HG02623 (cell line): ENCODE measurements around the gene ILK.

Source experiments
- ATAC-seq: cut with Tn5 transposase; IDR thresholded peaks from one replicate; pipeline ENCODE4 v1.9.1; 2021; ENCODE audit warnings: moderate library complexity; ENCODE audit not compliant: unreplicated experiment

Gene ILK

GRCh38 chr11:6603287-6604080, at the start of gene ILK, which contains the start of gene RRP8:
Gene ILK (plus strand): TSS chr11:6603774. CDS start chr11:6604272, 498 bp downstream.
Gene RRP8 (minus strand): TSS chr11:6603616. CDS start chr11:6603502, 114 bp downstream.
- ATAC-seq, result peak; percentile 78

- ATAC-seq, result no peak
These were observed 48.5 kb upstream of the ILK start for GRCh38 chr11:6554828-6555706.

GRCh38 chr11:6556139-6556949, 47.2 kb upstream of the ILK start:
- ATAC-seq, result no peak

GRCh38 chr11:6557063-6557462, 46.5 kb upstream of the ILK start:
- ATAC-seq, result no peak

- ATAC-seq, result no peak
These were observed 45.6 kb upstream of the ILK start for GRCh38 chr11:6557761-6558674.

GRCh38 chr11:6559369-6559768, 44.2 kb upstream of the ILK start:
- no peak for ATAC-seq

GRCh38 chr11:6561288-6561687, 42.3 kb upstream of the ILK start:
- no peak for ATAC-seq

GRCh38 chr11:6563121-6563619, 40.4 kb upstream of the ILK start:
- ATAC-seq, result no peak

GRCh38 chr11:6563667-6564066, 39.9 kb upstream of the ILK start:
- no peak for ATAC-seq

GRCh38 chr11:6565325-6565724, 38.2 kb upstream of the ILK start:
- no peak for ATAC-seq

- ATAC-seq, result no peak
These were observed 37.4 kb upstream of the ILK start for GRCh38 chr11:6565988-6566703.

GRCh38 chr11:6566704-6567370, 36.7 kb upstream of the ILK start:
- no peak for ATAC-seq

GRCh38 chr11:6567371-6567745, 36.2 kb upstream of the ILK start:
- ATAC-seq, result no peak

- no peak for ATAC-seq
These were observed 35.2 kb upstream of the ILK start for GRCh38 chr11:6568191-6568918.

- ATAC-seq, result no peak
These were observed 33.9 kb upstream of the ILK start for GRCh38 chr11:6569706-6570105.

GRCh38 chr11:6570691-6571427, 32.7 kb upstream of the ILK start:
- no peak for ATAC-seq

GRCh38 chr11:6571434-6572008, 32.1 kb upstream of the ILK start:
- ATAC-seq, result no peak
